HG03354 (cell line): ENCODE measurements around the gene BRAT1.
A peak's percentile ranks its signal among the peaks of the same experiment; 100 is the strongest.
"Not testable (repeated sequence)": the region's sequence is repeated elsewhere in the genome, so short reads cannot be mapped to it uniquely, and the experiment has no call there.

Source experiments
- ATAC-seq: cut with Tn5 transposase; IDR thresholded peaks from one replicate; pipeline ENCODE4 v1.9.1; 2021; ENCODE audit warnings: mild to moderate bottlenecking; ENCODE audit not compliant: unreplicated experiment, poor library complexity, severe bottlenecking

Gene BRAT1

DNA sequence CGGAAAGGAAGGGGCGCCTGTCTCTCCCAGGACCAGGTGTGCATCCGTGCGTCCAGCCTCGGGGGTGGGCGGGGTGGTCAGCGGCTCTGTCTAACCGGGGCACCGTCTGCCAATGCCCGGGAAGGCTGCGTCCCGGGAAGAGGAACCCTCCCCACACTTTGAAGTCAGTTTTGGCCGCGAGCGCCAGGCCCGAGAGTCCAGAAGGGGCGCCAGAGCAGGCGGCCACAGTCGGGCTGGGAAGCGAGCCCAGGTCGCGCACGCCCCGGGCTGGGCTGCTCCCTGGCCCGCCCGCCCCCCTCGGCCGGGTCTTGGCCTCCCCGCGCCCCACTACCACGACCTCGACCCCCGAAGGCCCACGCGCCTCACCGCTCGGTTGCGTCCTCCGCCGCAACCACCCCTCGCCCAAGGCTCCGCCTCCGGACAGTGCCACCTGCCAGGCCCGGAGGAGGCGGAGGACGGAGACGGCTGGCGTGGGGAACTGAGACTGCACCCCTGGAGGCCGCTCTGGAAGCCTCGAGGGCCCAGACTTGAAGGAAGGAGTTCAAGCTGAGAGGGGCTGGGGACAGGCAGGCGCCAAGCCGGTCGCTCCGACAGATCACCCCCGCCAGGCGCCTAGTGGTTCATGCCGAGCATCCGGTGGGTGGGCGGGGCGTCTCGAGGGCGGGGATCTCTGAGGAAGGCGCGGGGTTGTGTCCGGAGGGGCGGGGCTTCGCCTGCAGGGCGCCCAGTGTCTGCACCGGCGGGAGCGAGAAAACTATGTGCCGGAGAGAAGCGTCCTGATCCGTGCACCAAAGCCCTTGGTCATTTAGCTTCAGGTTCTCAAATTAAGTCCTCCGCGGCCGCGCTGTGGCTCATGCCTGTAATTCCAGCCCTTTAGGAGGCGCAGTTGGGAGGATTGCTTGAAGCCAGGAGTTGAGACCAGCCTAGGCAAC lies at the start of gene BRAT1:
TSS of gene BRAT1 (minus strand) at position 404 of the 932 bp plus-strand sequence. CDS start 1,093 bp downstream, outside the sequence.
- peak; percentile 73 for ATAC-seq

DNA sequence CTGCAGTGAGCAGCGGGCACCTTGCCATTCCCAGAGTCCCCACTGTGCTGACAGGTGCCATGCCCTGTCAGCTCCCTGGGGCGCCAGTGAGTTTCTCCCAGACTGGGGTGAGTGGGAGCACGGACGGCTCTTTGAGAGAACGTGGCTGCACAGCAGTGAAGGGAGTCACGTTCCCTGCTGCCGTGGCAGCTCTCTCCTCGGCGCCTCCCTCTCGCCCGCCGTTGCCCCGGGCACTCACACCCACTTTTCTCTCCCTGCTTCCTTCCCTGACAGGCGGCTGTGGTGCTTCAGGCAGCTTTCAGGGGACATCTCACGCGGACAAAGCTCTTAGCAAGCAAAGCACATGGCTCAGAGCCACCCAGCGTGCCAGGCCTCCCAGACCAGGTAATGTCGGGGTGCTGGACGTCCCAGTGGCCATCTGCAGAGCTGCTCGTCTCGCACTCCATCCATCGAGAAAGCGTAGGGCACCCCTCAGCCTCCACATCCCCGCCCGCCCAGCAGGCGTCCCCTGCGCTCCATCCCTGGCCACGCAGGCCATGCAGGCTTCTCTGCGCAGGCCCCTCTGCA lies 49.4 kb upstream of the BRAT1 start:
- no peak for ATAC-seq

DNA sequence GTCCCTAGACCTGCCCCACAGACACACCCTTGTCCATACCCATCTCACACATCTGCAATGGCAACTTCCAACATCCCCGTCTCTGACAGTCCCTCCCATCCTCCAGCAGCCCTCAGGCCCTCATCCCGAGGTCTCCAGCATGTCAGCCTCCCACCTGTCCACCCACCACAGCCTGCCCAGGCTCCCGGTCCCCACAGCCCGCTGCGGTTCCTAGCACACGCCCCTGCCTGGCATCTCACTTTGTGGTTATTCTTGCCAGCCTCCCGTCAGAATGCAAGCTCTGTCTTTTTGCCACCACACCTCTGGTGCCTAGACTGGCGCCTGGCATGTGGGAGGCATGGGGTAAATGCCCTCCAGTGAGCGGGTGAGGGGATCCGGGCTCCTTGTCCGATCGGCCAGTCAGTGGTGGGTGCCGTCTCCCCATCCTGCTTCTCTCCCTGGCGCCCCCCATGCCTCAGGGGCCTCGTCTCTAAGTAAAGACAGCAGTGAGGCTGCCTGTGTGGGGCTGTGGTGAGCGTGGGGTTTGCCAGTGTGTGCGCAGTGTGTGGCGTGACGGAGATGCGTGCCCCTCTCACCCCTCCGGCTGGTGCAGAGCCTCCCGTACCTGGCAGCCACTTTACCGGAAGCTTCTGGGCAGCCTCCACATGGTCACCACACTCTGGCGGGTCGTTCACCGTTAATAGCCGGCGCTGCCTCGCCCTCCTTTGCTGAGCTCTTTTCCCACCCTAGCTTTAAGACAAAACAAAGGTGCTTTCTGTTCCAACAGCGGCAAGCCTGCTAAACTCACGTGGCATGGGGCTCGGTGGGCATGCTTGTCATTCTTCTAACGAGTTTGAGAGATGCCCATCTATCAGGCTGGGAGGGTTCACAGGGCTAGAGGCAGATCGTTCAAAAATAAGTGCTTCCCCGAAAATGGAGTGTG lies 48.0 kb upstream of the BRAT1 start:
- ATAC-seq = no peak

DNA sequence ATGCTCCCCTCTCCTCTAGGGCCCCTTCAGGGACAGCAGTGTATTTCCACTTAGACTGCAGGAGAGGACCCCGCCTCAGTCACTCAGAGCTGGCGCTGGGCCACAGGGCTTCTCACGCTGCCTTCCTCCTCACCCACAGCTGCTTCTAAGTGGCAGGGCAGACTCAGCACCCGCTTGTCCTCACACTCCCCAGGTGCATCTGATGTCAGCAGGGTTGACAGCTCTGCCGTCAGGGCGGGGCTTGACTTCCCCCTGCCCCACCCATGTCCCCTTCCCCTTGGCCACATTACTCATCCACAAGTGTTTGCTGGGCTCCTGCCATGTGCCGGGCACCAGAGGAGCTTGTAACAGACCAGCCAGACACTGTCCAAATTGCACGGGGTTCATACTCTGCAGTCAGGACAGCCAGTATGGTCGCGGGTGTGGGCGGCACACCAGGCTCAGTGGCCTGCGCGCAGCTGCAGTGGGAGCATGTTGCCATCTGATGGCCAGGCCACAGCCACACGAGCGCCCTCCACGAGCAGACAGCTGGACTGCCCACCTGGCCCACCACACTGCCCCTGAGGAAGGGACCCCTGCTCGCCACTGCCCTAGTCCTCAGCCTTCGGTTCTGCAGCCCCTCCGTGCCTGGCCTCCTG lies 47.2 kb upstream of the BRAT1 start:
- no peak for ATAC-seq

DNA sequence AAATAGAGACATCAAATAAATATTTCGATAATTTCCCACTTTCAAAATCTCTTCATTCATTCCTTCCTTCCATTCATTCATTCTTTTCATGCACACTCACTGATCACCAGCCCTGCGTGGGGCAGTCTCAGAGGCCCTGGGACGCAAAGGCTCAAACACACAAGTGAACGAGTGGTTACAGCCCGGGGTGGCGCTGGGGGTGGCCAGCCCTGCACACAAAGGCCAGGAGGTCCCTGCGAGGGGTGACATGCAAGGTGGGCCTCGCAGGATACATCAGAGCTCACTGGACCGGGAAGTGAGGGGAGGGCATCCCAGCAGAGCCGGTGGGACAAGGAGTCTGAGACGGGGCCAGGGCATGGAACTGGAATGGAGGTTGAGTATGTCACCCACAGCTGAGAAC lies 46.6 kb upstream of the BRAT1 start:
- ATAC-seq = no peak

DNA sequence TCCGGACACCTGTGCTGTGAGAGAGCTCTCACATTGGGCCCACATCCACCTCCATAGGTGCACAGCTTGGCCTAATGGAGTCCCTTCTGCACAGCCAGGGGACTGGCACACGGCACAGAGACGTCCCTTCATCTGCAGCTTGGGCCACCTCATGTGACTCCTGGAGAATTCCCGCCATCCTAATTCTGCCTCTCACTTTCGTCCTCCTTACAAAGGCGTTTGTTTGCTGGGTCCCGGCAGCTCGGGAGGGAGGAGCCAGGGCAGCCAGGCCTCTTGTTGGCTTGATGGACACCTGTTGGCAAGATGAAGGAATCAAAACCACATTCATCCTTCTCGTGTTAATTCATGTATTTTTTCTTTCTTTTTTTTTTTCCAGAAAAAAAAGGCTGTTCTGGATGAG lies 45.7 kb upstream of the BRAT1 start:
- ATAC-seq = no peak

DNA sequence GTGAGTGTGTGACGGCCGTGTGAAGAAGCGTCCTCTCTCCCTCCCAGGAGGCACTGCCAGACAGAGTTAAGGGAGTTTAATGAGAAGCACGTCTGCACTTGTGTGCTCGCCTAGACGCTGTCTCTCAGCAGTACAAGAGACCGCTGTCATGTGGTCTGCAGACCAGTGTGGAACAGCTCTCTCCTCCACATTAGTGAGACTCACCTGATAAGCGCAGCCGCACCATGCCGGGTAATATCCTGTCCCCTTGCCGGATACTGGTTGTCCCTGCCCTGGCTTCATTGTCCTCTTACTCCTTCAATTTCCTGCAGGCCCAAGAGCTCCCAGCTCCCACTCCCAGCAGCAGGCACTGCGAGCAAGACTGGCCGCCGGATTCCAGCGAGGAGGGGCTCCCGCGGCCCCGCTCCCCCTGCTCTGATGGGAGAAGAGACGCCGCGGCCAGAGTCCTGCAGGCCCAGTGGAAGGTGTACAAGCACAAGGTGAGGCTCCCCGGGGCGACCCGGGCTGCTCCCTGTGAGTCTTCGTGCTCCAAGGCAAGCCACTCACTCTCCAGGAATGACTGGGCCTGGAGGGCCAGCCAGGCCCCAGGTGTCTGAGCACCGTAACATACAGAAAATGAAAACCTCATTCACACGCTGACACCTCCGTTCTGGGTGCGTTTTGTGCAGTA lies 43.0 kb upstream of the BRAT1 start:
- no peak for ATAC-seq

DNA sequence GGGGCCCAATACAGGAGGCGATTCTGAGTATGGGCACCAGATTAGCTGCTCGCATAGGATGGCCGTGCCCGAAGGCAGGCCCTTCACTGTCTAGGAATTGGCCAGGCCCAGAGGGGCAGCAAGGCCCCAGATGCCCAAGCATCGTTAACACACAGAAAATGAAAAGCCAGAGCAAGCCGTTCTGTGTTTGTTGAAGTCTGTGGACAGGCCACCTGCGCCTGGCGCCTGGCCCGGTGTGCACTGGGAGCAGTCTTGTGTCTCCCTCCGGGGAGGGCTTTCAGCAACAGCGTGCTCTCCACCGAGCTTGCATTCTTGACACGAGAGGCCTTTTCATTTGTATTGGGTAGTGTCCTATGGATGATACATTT lies 41.9 kb upstream of the BRAT1 start:
- no peak for ATAC-seq

DNA sequence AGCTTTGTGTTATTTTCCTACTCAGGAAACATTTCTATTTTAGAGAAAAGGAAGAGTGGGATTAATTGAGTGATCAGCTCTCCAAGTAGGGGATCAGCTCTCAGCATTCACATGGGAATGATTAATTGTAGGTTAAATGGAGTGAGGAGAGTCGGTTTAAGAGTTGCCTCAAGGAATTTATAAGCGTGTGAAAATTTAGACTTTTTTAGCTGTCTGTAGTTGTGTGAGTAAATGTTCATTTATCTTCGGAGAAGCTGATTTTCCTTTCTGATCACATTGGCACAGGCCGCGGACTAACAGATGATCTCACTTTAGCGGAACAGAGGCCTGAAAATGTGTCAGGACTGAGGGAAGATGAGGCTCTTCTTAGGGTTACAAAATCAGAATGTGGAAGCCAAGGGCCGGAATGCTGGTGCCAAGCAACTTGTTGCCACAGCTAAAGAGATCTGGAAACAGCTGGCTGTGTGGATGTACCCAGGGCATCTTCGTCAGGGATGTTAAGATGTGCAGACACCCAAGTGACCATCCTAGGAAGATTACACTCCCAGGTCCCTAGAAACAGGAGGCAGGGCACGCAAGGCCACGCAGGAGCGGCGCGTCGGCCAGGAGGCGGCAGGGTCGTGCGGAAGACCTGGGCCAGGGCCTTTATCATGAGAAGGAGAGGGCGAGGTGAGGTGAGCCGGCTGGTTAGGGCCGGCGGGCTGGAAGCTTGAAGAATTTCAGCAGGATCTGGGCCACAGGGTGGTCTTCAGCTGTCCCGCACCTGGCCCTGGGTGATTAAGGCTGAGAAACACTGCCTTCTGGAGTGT lies 41.3 kb upstream of the BRAT1 start:
- no peak for ATAC-seq

DNA sequence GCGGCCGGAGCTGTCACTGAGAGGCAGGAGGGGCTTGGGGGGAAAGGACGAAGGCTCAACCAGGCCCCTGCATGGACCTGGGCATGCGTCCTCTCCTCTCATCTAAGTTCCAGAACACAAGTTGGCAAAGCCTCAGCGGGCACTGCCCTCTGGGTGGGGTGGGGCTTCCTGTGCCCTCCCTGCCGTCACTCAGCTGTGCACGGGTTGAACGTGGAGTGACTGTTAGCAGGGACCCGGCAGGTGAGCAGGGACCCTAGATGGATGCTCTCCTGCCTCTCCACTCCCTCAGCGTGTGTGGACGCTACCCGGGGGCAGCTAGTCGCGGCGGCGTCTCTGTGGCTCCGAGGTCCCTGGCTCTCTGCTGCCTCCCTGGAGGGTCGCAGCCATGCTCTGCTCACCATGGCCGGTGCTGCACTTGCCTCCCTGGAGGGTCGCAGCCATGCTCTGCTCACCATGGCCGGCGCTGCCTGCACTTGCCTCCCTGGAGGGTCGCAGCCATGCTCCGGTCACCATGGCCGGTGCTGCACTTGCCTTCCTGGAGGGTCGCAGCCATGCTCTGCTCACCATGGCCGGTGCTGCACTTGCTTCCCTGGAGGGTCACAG lies 40.0 kb upstream of the BRAT1 start:
- ATAC-seq = no peak

DNA sequence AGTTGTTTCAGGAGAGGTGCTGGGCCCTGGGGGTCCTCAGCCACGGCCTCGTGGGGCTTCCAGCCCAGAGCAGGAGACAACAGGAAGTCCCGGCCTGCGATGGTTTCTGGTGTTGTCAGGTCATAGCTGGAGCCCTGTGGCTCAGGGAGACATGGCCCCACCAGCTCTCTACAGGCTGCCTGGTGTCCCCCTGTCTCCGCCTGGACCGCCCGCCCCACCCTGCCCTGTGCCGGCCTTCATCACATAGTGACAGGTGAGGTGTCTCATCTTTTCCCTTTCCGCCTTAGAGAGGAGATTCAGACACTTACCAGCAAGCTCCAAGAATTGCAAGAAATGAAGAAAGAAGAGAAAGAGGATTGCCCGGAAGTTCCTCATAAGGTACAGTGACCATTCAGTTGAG lies 39.3 kb upstream of the BRAT1 start:
- ATAC-seq = no peak

DNA sequence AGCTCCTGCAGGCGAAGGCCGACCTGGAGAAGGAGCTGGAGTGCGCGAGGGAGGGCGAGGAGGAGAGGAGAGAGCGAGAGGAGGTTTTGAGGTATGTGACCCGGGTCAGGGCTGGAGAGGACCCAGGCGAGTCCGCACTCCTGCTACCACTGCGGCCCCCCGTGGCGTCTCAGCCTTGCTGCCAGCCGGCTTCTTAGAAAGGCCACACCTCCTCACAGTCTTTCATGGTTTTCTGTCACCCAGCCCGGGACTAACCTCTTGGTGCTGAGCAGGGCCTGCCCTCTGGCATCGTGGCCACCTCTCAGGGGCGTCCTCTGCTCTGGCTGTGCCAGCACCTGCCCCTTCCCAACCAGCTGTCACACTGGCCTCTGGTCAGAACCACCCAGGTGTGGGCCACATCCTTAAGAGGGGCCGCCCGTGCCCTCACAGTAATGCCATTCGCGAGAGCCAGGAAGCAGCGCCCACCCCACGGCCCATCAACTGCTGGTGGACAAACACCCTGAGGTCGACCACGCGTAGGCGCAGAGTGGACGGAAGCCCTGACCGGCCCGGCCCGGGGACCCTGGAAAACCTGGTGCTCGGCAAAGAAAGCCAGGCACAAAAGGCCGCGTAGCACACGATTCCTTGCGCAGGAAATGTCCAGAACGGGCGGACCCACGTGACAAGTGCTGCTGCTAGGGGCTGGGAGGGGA lies 37.9 kb upstream of the BRAT1 start:
- ATAC-seq = no peak

DNA sequence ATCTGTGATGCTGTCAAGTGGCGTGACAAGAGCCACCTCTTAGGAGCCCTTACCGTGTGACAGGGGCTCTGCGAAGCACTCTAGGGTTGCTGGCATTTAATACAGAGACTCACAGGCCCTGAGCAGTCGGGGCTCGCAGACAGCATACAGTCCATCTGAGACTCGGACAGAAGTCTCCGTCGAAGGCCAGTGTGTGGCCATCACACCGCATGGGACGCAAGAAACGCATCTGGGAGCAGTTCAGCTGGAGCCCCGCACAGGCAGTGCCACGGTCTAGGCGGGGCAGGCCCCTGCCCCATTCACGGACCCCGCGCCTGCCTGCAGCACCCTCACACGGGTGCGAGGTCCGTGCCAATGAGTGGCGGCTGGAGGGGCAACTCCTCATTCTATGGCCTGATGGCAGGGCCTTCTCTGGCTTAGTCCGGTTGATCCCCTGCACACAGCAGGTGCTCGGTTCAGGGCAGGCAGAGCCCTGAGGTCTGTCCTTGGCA lies 37.1 kb upstream of the BRAT1 start:
- no peak for ATAC-seq

DNA sequence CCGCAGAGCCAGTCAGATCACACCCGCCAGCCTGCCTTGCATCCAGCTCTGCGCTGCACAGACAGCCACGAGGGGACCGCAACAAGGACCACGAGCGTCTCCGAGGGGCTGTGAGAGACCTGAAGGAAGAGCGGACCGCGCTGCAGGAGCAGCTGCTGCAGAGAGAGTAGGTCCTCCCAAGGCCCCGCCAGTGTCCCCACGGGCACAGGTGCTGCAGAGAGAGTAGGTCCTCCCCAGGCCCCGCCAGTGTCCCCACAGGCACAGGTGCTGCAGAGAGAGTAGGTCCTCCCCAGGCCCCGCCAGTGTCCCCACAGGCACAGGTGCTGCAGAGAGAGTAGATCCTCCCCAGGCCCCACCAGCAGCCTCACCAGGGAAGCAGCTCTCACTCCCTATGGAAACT lies 34.6 kb upstream of the BRAT1 start:
- not testable (repeated sequence) for ATAC-seq

DNA sequence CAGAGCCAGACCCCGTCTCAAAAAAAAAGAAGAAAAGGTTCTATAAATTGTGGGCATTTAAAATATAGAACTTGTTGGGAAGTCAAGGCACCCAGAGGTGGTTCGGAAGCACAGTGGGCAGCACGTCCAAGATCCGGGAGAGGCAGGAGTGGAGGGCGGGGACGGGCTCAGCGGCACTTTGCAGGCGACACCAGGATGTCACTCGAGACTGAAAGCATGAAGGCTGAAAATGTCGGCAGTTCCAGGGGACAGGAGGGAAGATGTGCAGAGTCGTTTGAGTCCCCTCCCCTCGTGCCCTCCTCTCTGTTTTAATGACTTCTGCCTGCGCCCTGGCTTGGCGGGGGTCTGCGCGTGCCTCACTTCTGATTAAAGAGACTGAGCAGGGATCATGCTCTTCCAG lies 34.0 kb upstream of the BRAT1 start:
- no peak for ATAC-seq

DNA sequence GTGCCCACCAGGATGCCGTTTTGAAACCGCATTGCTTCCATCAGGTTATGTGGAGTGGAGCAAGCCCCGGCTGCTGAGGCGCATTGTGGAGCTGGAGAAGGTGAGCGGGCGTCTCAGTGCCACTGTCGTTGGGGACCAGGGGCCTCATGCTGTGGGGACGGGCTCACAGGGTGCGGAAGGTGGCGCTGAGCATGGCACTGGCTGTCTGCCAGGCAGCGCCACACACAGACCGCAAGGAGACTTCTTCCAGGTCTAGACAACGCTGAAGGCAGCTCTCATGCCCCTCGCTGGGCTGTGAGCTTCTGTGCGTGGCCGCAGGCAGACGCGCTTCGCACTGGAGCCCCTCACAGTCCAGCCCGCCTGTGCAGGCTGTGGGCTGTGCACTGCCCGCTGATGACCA lies 32.5 kb upstream of the BRAT1 start:
- ATAC-seq = no peak

DNA sequence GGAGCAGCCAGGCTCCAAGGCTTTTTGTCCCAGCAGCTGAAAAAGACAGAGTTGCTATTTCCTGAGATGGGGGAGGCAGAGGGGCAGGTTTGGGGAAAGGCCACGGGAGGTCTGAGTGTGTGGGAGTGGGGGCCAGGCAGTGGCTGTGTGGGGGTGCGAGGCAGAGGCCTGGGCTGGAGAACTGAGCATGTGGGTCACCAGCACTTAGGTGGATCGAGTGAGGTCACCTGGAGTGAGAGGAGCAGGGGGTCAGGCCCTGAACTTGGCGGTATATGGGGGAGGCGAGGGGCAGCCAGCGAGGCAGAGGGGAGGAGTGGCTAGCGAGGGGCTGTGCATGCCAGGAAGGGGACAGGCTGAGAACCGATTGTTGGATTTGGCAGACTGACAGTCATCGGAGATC lies 31.8 kb upstream of the BRAT1 start:
- ATAC-seq = no peak
